ENCODE data around the gene CUTA. TPM values are rescaled to one million over a fixed set of nuclear protein-coding genes. Genes with fewer than 3 reads are reported as not detected.

The CUTA gene
- polyA plus RNA-seq, 1 donor from 2014 or later = 343 TPM

GRCh38 chr6:33434961-33435360, 17.1 kb upstream of the CUTA start:
- no peak overlapping the region for H3K9ac ChIP-seq (ENCODE audit: low read length)
- H3K9me2 ChIP-seq (ENCODE audit: insufficient read depth, low read length) = no peaks in the 10 kb centered on the region
- no peaks in the 10 kb centered on the region for H3F3A ChIP-seq (ENCODE audit: insufficient read depth, low read length, poor library complexity, severe bottlenecking)
- no peak for TF ChIP-seq TAF1 (IDR thresholded peaks at IDR 0.05; ENCODE audit: low read depth)
- TF ChIP-seq POLR2AphosphoS5 (IDR thresholded peaks at IDR 0.05) = no peak
- TF ChIP-seq EZH2 (IDR thresholded peaks at IDR 0.05; ENCODE audit: borderline replicate concordance, insufficient read depth, low read length, poor library complexity, severe bottlenecking) = no peak
- no peak for TF ChIP-seq MXI1 (conservative IDR thresholded peaks at IDR 0.05; ENCODE audit: poor library complexity, severe bottlenecking)
- no peak for TF ChIP-seq EP300 (conservative IDR thresholded peaks at IDR 0.05; ENCODE audit: poor library complexity, severe bottlenecking)
- no peak for TF ChIP-seq RAD21 (conservative IDR thresholded peaks at IDR 0.05)
- TF ChIP-seq, protein P1, sequence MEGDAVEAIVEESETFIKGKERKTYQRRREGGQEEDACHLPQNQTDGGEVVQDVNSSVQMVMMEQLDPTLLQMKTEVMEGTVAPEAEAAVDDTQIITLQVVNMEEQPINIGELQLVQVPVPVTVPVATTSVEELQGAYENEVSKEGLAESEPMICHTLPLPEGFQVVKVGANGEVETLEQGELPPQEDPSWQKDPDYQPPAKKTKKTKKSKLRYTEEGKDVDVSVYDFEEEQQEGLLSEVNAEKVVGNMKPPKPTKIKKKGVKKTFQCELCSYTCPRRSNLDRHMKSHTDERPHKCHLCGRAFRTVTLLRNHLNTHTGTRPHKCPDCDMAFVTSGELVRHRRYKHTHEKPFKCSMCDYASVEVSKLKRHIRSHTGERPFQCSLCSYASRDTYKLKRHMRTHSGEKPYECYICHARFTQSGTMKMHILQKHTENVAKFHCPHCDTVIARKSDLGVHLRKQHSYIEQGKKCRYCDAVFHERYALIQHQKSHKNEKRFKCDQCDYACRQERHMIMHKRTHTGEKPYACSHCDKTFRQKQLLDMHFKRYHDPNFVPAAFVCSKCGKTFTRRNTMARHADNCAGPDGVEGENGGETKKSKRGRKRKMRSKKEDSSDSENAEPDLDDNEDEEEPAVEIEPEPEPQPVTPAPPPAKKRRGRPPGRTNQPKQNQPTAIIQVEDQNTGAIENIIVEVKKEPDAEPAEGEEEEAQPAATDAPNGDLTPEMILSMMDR (IDR thresholded peaks at IDR 0.05; ENCODE audit: poor library complexity, severe bottlenecking) = no peak
- no peak for TF ChIP-seq SMC3 (conservative IDR thresholded peaks at IDR 0.05; ENCODE audit: poor library complexity)
- TF ChIP-seq REST (IDR thresholded peaks at IDR 0.05; ENCODE audit: borderline replicate concordance) = no peak
- no peaks in the 10 kb centered on the region for H3K36me3 ChIP-seq (ENCODE audit: insufficient read depth, low read length)
- H3K9me3 ChIP-seq (ENCODE audit: low read length) = no peaks in the 10 kb centered on the region
- H3K27me3 ChIP-seq (ENCODE audit: insufficient read depth, low read depth, low read length) = no peaks in the 10 kb centered on the region
- no peak overlapping the region for H3K4me3 ChIP-seq (ENCODE audit: low read length)
- H2AFZ ChIP-seq (ENCODE audit: low read depth, low read length) = no peak overlapping the region
- H4K20me1 ChIP-seq (ENCODE audit: insufficient read depth) = no peaks in the 10 kb centered on the region
- no peak overlapping the region for H3K27ac ChIP-seq (ENCODE audit: low read length)
- H3K4me2 ChIP-seq (ENCODE audit: low read length) = no peak overlapping the region
- peaks cover 23% of the 10 kb centered on the region for H3K79me2 ChIP-seq (replicated peaks; ENCODE audit: insufficient read depth, low read length)

- Histone ChIP-seq H3K4me3 (ENCODE audit: low read length) (peak overlapping the region; percentile 49), H3K9ac (ENCODE audit: low read length) (peak overlapping the region; percentile 50), H3K27me3 (ENCODE audit: insufficient read depth, low read depth, low read length) (no peaks in the 10 kb centered on the region), H3K9me3 (ENCODE audit: low read length) (no peaks in the 10 kb centered on the region), H3K9me2 (ENCODE audit: insufficient read depth, low read length) (no peaks in the 10 kb centered on the region), H4K20me1 (ENCODE audit: insufficient read depth) (no peaks in the 10 kb centered on the region), H3K27ac (ENCODE audit: low read length) (peak overlapping the region; percentile 11), H3F3A (ENCODE audit: insufficient read depth, low read length, poor library complexity, severe bottlenecking) (no peaks in the 10 kb centered on the region), H3K79me2 (replicated peaks; ENCODE audit: insufficient read depth, low read length) (peaks cover 36% of the 10 kb centered on the region), H3K4me2 (ENCODE audit: low read length) (no peak overlapping the region), H2AFZ (ENCODE audit: low read depth, low read length) (no peak overlapping the region), H3K36me3 (ENCODE audit: insufficient read depth, low read length) (no peaks in the 10 kb centered on the region)
- TF ChIP-seq SMC3 (conservative IDR thresholded peaks at IDR 0.05; ENCODE audit: poor library complexity) = no peak
- TF ChIP-seq MXI1 (conservative IDR thresholded peaks at IDR 0.05; ENCODE audit: poor library complexity, severe bottlenecking) = no peak
Measured at GRCh38 chr6:33433544-33434191, 15.8 kb upstream of the CUTA start.
